A673 (cell line): ENCODE measurements around the gene TRPV4. TPM values are rescaled to one million over a fixed set of nuclear protein-coding genes. Genes with fewer than 3 reads are reported as not detected.

Experiments used
- BruUV-seq: library from RNA; stranded (reverse); fragments of 400-500 nt; replicated peaks from 2 replicates; lab custom pipeline; 2021; lab: Mats Ljungman, UMichigan
- CTCF ChIA-PET: fragments of 300-600 bp; sonication (Branson Sonifier 250); formaldehyde crosslinking; loops from one replicate; lab custom pipeline; 2022; ENCODE audit warnings: antibody characterized with exemption; lab: Charles Lee
- POLR2A ChIA-PET: fragments of 300-600 bp; sonication (Branson Sonifier 250); formaldehyde crosslinking; loops from one replicate; lab custom pipeline; 2022; ENCODE audit warnings: antibody characterized with exemption; ENCODE audit not compliant: low non-redundant PET; lab: Charles Lee
- DNase-seq: peaks from one replicate; pipeline ENCODE4 v3.0.0-alpha.2; 2015; ENCODE audit warnings: low spot score
- H3K27ac ChIP-seq: fragments of 200-600 bp; sonication (generic); 2 replicates; pipeline ENCODE4 v1.5.1; 2016; ENCODE audit warnings: mixed run types, low read depth, mild to moderate bottlenecking, mixed read lengths, antibody characterized with exemption, low read length; ENCODE audit not compliant: poor library complexity, severe bottlenecking
- H3K27me3 ChIP-seq: fragments of 200-600 bp; sonication (generic); replicated peaks from 2 replicates; pipeline ENCODE4 v1.6.1; 2017; ENCODE audit warnings: mixed run types, low read depth, mild to moderate bottlenecking, mixed read lengths, antibody characterized with exemption, low read length; ENCODE audit not compliant: insufficient read depth, poor library complexity
- H3K36me3 ChIP-seq: fragments of 200-600 bp; sonication (generic); 2 replicates; pipeline ENCODE4 v1.6.1; 2016; ENCODE audit warnings: mixed run types, mild to moderate bottlenecking, mixed read lengths, antibody characterized with exemption, low read length; ENCODE audit not compliant: insufficient read depth, poor library complexity, severe bottlenecking
- H3K4me1 ChIP-seq: fragments of 200-600 bp; sonication (generic); 2 replicates; pipeline ENCODE4 v1.6.1; 2017; ENCODE audit warnings: mixed run types, mild to moderate bottlenecking, mixed read lengths, antibody characterized with exemption, low read length; ENCODE audit not compliant: insufficient read depth, poor library complexity, severe bottlenecking
- H3K4me3 ChIP-seq: fragments of 200-600 bp; sonication (generic); 2 replicates; pipeline ENCODE4 v1.5.1; 2016; ENCODE audit warnings: low read depth, mixed run types, mild to moderate bottlenecking, mixed read lengths, low read length; ENCODE audit not compliant: poor library complexity, severe bottlenecking
- H3K9me3 ChIP-seq: fragments of 200-600 bp; sonication (generic); 2 replicates; pipeline ENCODE4 v1.6.1; 2016; ENCODE audit warnings: mixed run types, low read depth, mild to moderate bottlenecking, mixed read lengths, antibody characterized with exemption, low read length; ENCODE audit not compliant: poor library complexity, severe bottlenecking
- EZH2 ChIP-seq: fragments of 200-600 bp; sonication (generic); IDR thresholded peaks from 2 replicates; pipeline ENCODE4 v1.6.1; 2017; ENCODE audit warnings: borderline replicate concordance, low read depth, mild to moderate bottlenecking, mixed read lengths, antibody characterized with exemption, low read length; ENCODE audit not compliant: poor library complexity, severe bottlenecking
- intact Hi-C: fragments of 100-400 bp; cut with micrococcal nuclease; formaldehyde crosslinking; loops from one replicate; pipeline ENCODE4 v1.10.0; 2022; ENCODE audit not compliant: unreplicated experiment
- total RNA-seq: library from RNA; stranded (reverse); gene quantifications from 2 replicates; pipeline ENCODE4 v1.2.3, GENCODE V29; 2021
- TF ChIP-seq, protein P1 (sequence below): fragments of 300-800, 200-600 bp; sonication (generic); conservative IDR thresholded peaks from 2 replicates; pipeline ENCODE4 v1.5.1; 2017; ENCODE audit warnings: low read depth, mild to moderate bottlenecking, antibody characterized with exemption, low read length, moderate library complexity, mixed read lengths

Gene TRPV4
- total RNA-seq, 1 experiment from 2014 or later: 0.11 TPM

DNA sequence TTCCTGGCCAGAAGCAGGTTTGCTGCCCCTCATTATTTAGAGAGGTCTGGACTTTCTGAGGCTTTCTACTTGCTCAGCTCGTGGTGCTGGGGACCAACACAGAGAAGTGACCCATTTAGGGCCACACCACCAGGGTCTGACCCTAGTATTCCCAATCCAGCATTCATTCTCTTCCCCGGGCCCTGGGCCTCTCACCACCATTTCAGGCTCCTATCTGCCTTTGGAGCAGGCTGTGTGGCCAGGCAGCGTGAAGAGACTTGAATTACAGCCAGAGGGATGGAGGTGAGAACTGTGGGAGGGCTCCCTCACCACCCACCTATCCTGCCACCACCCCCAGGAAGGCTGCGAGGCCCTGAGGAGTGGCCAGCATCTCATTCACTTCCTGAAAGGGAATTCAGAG, 95.0 kb downstream of the TRPV4 start:
- ChIA-PET CTCF (no interaction called here), POLR2A (no interaction called here)

DNA sequence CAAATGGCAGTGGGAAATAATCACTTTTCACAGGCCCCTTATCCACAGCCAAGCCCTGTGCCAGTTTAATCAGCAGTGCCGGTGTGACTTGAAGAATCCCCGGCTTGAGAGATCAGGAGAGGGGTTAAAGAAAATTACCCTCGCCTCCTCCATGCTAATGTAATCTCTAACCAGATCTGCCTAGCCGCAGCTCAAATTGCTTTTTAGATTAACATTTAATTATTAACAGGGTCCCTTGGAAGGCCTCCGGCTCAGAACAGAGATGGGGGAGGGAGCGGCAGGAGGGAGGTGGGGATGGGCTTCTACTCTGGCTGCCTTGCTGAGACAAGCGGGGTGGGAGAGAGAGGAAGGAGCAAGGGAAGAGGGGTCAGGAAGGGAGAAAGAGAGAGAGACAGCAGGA, 95.6 kb downstream of the TRPV4 start:
- intact Hi-C loops: no loop called here
- H3K27me3 ChIP-seq: no peaks in the 10 kb centered on the region
- H3K9me3 ChIP-seq: no peaks in the 10 kb centered on the region
- ChIA-PET CTCF (no interaction called here), POLR2A (no interaction called here)
- H3K4me3 ChIP-seq: no peak overlapping the region
- no peak overlapping the region for H3K27ac ChIP-seq
- no peak for DNase-seq
- no TSS peak for BruUV-seq
- H3K36me3 ChIP-seq: no peaks in the 10 kb centered on the region
- peaks cover 22% of the 10 kb centered on the region for H3K4me1 ChIP-seq
- TF ChIP-seq, protein P1, sequence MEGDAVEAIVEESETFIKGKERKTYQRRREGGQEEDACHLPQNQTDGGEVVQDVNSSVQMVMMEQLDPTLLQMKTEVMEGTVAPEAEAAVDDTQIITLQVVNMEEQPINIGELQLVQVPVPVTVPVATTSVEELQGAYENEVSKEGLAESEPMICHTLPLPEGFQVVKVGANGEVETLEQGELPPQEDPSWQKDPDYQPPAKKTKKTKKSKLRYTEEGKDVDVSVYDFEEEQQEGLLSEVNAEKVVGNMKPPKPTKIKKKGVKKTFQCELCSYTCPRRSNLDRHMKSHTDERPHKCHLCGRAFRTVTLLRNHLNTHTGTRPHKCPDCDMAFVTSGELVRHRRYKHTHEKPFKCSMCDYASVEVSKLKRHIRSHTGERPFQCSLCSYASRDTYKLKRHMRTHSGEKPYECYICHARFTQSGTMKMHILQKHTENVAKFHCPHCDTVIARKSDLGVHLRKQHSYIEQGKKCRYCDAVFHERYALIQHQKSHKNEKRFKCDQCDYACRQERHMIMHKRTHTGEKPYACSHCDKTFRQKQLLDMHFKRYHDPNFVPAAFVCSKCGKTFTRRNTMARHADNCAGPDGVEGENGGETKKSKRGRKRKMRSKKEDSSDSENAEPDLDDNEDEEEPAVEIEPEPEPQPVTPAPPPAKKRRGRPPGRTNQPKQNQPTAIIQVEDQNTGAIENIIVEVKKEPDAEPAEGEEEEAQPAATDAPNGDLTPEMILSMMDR: no peak
- no peak for TF ChIP-seq EZH2

More for the DNA sequence above, 95.0 kb downstream of the TRPV4 start:
- no peaks in the 10 kb centered on the region for H3K27me3 ChIP-seq
- intact Hi-C loops: no loop called here
- H3K4me3 ChIP-seq: no peak overlapping the region
- peaks cover 28% of the 10 kb centered on the region for H3K4me1 ChIP-seq
- no peaks in the 10 kb centered on the region for H3K36me3 ChIP-seq
- no peak overlapping the region for H3K27ac ChIP-seq
- DNase-seq: no peak
- BruUV-seq: no TSS peak
- no peak for TF ChIP-seq EZH2
- TF ChIP-seq, protein P1: no peak
- no peaks in the 10 kb centered on the region for H3K9me3 ChIP-seq

DNA sequence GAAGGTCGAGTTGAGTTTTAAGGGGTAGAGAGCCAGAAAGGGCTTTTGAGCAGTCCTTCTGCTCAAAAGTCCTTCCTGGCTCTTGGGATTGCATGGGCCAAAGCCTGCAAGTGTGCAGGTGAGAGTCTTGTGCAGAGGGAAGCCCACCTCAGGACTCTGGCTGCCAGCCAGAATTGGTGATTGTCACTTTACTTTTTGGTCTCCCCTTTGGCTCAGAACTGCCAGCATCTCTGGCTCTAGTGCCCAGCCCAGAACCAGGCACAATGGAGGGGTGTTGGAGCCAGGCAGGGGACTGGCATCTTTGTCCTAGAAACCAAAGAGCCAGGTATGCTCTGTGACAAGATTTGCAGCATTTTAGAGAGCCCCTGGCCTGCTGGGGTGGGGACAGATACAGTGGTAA, 96.1 kb downstream of the TRPV4 start:
- Histone ChIP-seq H3K4me1 (peaks cover 21% of the 10 kb centered on the region), H3K27ac (no peak overlapping the region), H3K4me3 (no peak overlapping the region), H3K36me3 (no peaks in the 10 kb centered on the region), H3K27me3 (no peaks in the 10 kb centered on the region), H3K9me3 (no peaks in the 10 kb centered on the region)
- ChIA-PET CTCF (no interaction called here), POLR2A (no interaction called here)
- no TSS peak for BruUV-seq
- intact Hi-C loops: no loop called here
- TF ChIP-seq, protein P1: no peak
- TF ChIP-seq EZH2: no peak
- no peak for DNase-seq
